GM18502 (cell line): Measurements from ENCODE around the gene CDCP1.

ENCODE experiments used
- ATAC-seq: cut with Tn5 transposase; IDR thresholded peaks from one replicate; pipeline ENCODE4 v1.9.1; 2021; ENCODE audit warnings: mild to moderate bottlenecking; ENCODE audit not compliant: unreplicated experiment, poor library complexity

The CDCP1 gene

DNA sequence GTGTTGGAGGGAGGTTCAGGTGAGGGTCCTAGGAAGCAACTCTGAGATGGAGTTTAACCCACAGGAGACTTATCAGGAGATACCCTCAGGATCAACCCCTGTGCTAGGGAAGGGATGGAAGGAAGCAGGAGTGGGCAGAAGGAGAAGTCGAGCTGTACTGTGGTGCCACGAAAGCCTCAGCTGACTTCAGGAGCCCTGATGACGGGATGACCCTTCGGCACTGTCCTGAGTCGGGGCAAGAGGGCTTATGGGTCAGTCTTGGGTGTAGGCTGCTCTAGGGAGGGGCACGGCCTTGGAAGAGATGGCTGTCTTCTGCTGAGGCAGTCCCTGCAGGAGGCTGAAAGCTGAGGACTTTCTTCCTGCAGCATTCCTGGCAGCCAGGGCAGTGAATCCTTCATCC is 112.4 kb downstream of the CDCP1 start:
- no peak for ATAC-seq
